GM18526 (cell line): ENCODE measurements around the gene ATP8B4.

Experiments
- POLR2A ChIP-seq: IDR thresholded peaks from 3 replicates; pipeline ENCODE4 v1.6.1; 2011; ENCODE audit not compliant: insufficient read length; ENCODE audit errors: extremely low read depth

Gene ATP8B4

GRCh38 chr15:50144341-50145120 lies 25.5 kb upstream of the ATP8B4 start:
- no peak for TF ChIP-seq POLR2A

GRCh38 chr15:50143255-50143860 lies 24.3 kb upstream of the ATP8B4 start:
- TF ChIP-seq POLR2A, result no peak

- no peak for TF ChIP-seq POLR2A
Observed at GRCh38 chr15:50141856-50142255, 22.8 kb upstream of the ATP8B4 start.

- TF ChIP-seq POLR2A, result no peak
Observed at GRCh38 chr15:50140983-50141382, 21.9 kb upstream of the ATP8B4 start.

- no peak for TF ChIP-seq POLR2A
Observed at GRCh38 chr15:50140098-50140497, 21.1 kb upstream of the ATP8B4 start.

- TF ChIP-seq POLR2A, result no peak
Observed at GRCh38 chr15:50138391-50138790, 19.4 kb upstream of the ATP8B4 start.

GRCh38 chr15:50137893-50138292 lies 18.9 kb upstream of the ATP8B4 start:
- no peak for TF ChIP-seq POLR2A

GRCh38 chr15:50137330-50137761 lies 18.3 kb upstream of the ATP8B4 start:
- no peak for TF ChIP-seq POLR2A

GRCh38 chr15:50135031-50135551 lies 16.1 kb upstream of the ATP8B4 start:
- no peak for TF ChIP-seq POLR2A

- no peak for TF ChIP-seq POLR2A
Observed at GRCh38 chr15:50134524-50135024, 15.5 kb upstream of the ATP8B4 start.

- no peak for TF ChIP-seq POLR2A
Observed at GRCh38 chr15:50131617-50132016, 12.6 kb upstream of the ATP8B4 start.

- no peak for TF ChIP-seq POLR2A
Observed at GRCh38 chr15:50128266-50128665, 9.2 kb upstream of the ATP8B4 start.

- no peak for TF ChIP-seq POLR2A
Observed at GRCh38 chr15:50127255-50127777, 8.3 kb upstream of the ATP8B4 start.

- TF ChIP-seq POLR2A, result no peak
Observed at GRCh38 chr15:50126072-50126471, 7.0 kb upstream of the ATP8B4 start.

GRCh38 chr15:50124631-50125030 lies 5.6 kb upstream of the ATP8B4 start:
- no peak for TF ChIP-seq POLR2A
